AG09309 (cell line): ENCODE measurements around the gene BTBD3.

Experiments used
- DNase-seq: peaks from one replicate; pipeline ENCODE4 v3.0.0-alpha.2; 2010; ENCODE audit warnings: low read depth
- H3K4me3 ChIP-seq: 2 replicates; pipeline ENCODE4 v1.5.1; 2011; ENCODE audit warnings: mild to moderate bottlenecking, low read depth, low read length, moderate library complexity; ENCODE audit not compliant: control insufficient read depth
- TF ChIP-seq, protein P1 (sequence below): IDR thresholded peaks from 2 replicates; pipeline ENCODE4 v1.5.1; 2011; ENCODE audit warnings: mild to moderate bottlenecking, low read depth, low read length, inconsistent platforms; ENCODE audit not compliant: insufficient read depth, control insufficient read depth; ENCODE audit errors: missing control alignments

Gene BTBD3

DNA sequence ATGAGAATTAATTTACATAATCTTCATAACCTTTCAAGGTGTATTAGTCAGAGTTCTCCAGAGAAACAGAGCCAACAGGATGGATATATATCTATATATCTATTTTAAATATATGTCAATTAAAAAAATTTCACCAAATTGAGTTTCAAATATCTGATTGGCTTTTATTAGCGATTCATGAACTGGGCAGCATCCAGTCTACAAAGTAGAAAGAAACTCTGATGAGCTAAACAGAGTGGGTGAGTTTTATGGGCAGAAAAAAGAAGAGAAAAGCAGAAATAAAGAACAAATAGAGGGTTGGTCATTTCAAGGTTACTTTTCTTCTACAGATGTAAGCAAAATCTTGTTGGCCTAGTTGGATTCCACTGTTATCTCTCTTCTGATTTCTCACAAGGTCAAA lies 29.0 kb upstream of the BTBD3 start:
- DNase-seq = no peak
- TF ChIP-seq, protein P1, sequence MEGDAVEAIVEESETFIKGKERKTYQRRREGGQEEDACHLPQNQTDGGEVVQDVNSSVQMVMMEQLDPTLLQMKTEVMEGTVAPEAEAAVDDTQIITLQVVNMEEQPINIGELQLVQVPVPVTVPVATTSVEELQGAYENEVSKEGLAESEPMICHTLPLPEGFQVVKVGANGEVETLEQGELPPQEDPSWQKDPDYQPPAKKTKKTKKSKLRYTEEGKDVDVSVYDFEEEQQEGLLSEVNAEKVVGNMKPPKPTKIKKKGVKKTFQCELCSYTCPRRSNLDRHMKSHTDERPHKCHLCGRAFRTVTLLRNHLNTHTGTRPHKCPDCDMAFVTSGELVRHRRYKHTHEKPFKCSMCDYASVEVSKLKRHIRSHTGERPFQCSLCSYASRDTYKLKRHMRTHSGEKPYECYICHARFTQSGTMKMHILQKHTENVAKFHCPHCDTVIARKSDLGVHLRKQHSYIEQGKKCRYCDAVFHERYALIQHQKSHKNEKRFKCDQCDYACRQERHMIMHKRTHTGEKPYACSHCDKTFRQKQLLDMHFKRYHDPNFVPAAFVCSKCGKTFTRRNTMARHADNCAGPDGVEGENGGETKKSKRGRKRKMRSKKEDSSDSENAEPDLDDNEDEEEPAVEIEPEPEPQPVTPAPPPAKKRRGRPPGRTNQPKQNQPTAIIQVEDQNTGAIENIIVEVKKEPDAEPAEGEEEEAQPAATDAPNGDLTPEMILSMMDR = no peak

DNA sequence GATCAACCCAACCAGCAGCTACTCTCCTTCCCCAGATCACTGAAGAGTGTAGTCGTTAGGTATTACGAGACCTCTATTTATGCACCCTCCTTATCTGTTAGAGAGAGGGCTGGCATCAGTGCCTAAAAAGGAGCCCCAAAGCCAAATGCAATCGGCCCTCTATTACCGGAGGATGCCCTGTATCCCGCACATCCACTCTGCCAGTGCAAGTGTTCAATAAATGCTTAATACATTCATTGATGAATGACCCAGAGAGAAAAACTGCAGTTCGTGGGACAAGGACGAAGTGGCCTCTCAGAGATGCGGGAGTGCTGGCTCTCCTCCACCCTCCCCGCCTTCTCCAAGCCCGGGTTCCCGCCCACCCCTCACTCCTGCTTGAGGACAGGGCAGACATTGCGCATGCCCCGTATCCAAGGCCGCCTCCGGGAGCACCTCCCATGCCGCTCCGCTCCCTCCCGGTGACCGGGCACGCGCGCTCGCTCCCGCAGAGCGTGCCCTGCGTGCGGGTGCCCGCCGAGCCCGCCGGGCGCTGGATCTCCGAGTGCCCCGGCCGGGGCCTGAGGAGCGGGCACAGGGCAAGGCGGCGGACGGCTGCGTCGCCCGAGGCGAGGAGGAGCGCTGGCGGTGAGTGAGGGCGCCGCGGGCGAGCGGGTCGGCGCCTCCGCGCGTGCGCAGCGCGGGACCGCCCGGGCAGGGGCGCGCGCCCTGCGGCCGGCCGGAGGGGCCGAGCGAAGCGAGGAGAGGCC lies 27.2 kb upstream of the BTBD3 start:
- H3K4me3 ChIP-seq = peak overlapping the region; percentile 60
- TF ChIP-seq, protein P1 = peak; percentile 4

More for the DNA sequence above, 29.0 kb upstream of the BTBD3 start:
- no peak overlapping the region for H3K4me3 ChIP-seq

DNA sequence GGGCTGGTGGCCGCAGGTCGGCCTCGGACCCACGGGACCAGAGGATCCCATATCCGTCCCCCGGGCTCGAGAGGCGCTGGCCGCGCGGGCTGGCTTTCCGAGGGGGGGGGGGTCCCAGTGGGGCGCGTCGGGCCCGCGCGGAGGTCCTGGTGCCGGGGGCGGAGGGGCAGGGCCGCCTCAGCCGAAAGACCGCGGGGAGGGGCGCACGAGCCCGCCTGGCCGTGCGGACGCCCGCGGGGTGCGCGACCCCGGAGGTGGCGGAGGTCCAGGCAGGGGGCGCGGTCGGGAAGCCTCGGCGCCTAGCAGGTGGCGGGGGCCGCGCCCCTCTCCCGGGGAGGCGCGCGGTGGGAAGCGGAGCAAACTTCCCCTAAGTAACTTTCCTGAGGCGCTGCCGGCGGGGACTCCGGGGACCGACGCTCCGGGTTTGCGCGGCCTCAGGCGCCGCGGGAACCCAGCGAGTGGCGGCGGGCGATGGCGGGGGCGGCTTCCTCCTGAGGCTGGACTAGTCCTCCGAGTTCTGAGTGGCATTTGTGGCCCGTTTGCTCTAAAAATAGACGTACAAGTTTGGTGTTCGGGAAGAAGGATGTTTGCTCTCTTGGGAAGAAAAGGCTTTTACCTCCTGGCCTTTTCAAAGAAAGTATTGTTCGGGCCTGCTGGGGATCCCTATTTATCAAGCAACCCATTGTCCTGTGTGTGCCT lies 26.5 kb upstream of the BTBD3 start:
- TF ChIP-seq, protein P1 = no peak
- H3K4me3 ChIP-seq = peak overlapping the region; percentile 60
- DNase-seq = no peak

More for the DNA sequence above, 27.2 kb upstream of the BTBD3 start:
- DNase-seq = peak; percentile 47

DNA sequence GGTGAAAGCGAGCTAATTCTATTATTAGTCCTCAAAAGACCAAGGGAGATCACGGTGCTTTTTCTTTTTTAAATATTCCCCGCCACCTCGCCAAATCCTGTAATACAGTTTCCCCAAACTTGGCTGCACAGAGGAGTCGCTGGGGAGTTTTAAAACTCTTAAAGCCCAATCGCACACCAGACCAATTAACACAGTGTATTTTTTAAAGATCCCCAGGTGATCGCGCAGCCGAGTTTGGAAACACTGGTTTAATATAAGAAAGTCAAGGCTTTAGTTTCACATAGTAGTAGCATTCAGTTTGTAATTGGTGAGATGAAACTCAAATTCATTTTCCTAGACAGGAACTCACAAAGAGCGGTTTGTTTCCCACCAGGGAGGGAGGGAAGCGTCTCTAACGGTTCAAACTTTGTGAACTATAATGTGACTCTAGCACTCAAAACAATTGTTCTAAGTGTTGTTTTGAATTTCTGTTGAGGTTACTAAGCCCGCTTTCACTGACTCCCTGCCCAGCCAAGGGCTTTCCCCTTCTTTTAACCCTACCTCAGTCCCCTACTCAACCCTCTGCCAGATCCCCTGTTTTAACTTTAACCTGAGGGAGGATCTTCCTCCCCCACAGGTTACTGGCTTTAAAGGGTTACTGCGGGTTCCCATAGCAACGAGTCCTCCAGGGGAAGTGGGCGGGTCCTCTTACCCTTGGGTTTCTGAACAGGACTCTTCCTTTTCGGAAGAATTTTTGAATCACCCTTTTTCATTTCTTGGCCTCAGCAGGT lies 25.7 kb upstream of the BTBD3 start:
- TF ChIP-seq, protein P1 = no peak
- no peak for DNase-seq
- H3K4me3 ChIP-seq = peak overlapping the region; percentile 60

DNA sequence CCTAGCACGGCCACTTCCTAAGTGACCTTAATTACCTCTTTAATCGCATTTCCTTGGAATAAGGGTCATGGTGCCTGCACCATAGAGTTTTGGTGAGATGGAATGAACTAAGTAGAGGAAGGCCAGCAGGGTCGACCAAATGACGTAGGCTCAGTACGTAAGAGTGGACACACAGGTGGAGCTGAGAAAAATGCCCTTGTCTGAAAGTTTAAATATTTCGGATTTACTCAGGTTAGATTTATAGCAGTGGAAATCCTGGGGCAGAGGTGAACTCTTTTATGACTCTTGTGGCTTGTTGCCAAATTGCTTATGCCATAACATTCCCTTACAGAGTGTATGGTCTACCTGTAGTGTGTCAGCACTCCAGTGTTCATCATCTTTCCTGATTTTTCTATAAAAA lies 23.6 kb upstream of the BTBD3 start:
- TF ChIP-seq, protein P1 = no peak
- no peak for DNase-seq
- H3K4me3 ChIP-seq = no peak overlapping the region

DNA sequence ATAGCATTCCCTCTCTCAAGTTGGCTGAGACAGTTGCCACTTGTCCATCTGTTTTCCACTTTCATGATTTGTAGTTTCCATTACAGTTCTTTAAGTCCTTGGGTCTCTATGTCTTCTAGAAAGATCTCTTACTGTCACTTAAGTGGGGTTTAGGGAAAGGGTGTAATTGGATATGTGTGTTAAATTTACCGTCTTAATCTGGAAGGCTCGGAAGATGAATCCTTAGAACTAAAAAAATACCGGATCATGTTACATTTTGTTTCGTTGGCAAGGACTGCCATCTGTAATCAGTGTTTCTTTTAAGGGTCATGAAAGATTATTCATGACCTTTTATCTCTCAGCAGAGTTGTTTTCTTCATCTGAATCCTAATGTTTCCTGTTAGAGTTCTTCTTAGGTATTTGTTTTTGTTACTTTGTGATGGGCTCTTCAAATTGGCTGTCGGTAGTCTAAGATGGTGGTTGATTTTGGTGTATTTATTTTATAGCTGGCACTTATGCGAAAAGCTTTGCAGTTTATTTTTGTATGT lies 21.8 kb upstream of the BTBD3 start:
- no peak overlapping the region for H3K4me3 ChIP-seq
- TF ChIP-seq, protein P1 = no peak
- DNase-seq = no peak
